HepG2 (cell line): ENCODE measurements around the gene WDR26.

Source experiments
- ATF3 ChIP-seq: sonication (generic); formaldehyde crosslinking; IDR thresholded peaks from 2 replicates; pipeline ENCODE4 v1.4.0; 2020; ENCODE audit warnings: missing genetic modification reagents
- ETV6 ChIP-seq: sonication (generic); formaldehyde crosslinking; conservative IDR thresholded peaks from 2 replicates; pipeline ENCODE4 v1.4.0; 2020; ENCODE audit warnings: missing genetic modification reagents
- EZH2 ChIP-seq: conservative IDR thresholded peaks from 2 replicates; pipeline ENCODE4 v1.6.1; 2012; ENCODE audit warnings: mild to moderate bottlenecking, low read depth, low read length, moderate library complexity
- JUND ChIP-seq: sonication (generic); formaldehyde crosslinking; IDR thresholded peaks from 2 replicates; pipeline ENCODE4 v1.8.0; 2022; ENCODE audit warnings: mild to moderate bottlenecking, missing genetic modification reagents
- PAXIP1 ChIP-seq: sonication (generic); formaldehyde crosslinking; conservative IDR thresholded peaks from 2 replicates; pipeline ENCODE4 v1.4.0; 2020; ENCODE audit warnings: mild to moderate bottlenecking, missing genetic modification reagents, moderate library complexity
- PLSCR1 ChIP-seq: sonication (generic); formaldehyde crosslinking; IDR thresholded peaks from 2 replicates; pipeline ENCODE4 v1.5.0; 2020; ENCODE audit warnings: missing genetic modification reagents, mild to moderate bottlenecking, borderline replicate concordance
- RFX5 ChIP-seq: IDR thresholded peaks from 2 replicates; pipeline ENCODE4 v1.6.1; 2011; ENCODE audit warnings: low read depth, low read length, improper control_type of control experiment
- SP2 ChIP-seq: sonication (generic); formaldehyde crosslinking; IDR thresholded peaks from 2 replicates; pipeline ENCODE4 v1.5.1; 2020; ENCODE audit warnings: mild to moderate bottlenecking, missing genetic modification reagents
- ZFP91 ChIP-seq: sonication (generic); formaldehyde crosslinking; IDR thresholded peaks from 2 replicates; pipeline ENCODE4 v1.9.0; 2022; ENCODE audit warnings: missing genetic modification reagents, mild to moderate bottlenecking, borderline replicate concordance
- ZNF672 ChIP-seq: sonication (generic); formaldehyde crosslinking; IDR thresholded peaks from 2 replicates; pipeline ENCODE4 v1.8.1; 2022; ENCODE audit warnings: missing genetic modification reagents
- ZNF678 ChIP-seq: sonication (generic); formaldehyde crosslinking; IDR thresholded peaks from 2 replicates; pipeline ENCODE4 v1.4.0; 2020; ENCODE audit warnings: mild to moderate bottlenecking, missing genetic modification reagents

GRCh38 chr1:224392411-224393249 is 42.0 kb downstream of the WDR26 start:
- TF ChIP-seq ZFP91 (CRISPR knock-in tag) (no peak), ZNF672 (CRISPR knock-in tag) (no peak), ZNF678 (CRISPR knock-in tag) (no peak), JUND (CRISPR knock-in tag) (no peak), ATF3 (CRISPR knock-in tag) (no peak), ETV6 (CRISPR knock-in tag) (no peak), EZH2 (no peak), PAXIP1 (CRISPR knock-in tag) (no peak), RFX5 (no peak), PLSCR1 (no peak), SP2 (CRISPR knock-in tag) (no peak)
